Measurements from ENCODE around the gene FHOD1.

Gene FHOD1

DNA sequence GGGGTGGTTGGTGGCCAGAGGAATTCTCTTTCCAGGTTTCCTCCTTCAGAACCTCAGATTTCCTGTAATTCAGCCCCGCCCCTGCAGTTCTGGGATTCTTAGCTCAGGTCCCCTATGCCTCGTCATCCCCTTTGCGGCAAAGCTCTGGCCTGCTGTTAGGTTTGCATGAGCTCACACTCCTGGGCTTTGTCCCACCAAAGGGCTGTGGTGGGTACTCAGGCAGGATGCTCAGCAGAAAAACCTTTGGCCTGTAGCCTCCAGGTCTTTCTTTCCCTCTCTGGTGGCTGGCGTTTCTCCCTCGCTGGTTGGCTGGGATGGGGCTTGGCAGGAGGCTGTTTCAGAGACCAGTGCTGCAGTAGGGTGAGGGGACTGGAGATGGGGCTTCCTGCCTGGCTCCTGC, 22.5 kb upstream of the FHOD1 start:
- TF ChIP-seq TAF1 (IDR thresholded peaks at IDR 0.05; ENCODE audit: borderline replicate concordance, insufficient read depth, low read length) (no peak), REST (IDR thresholded peaks at IDR 0.05; ENCODE audit: insufficient read depth in 1 of 2, low read depth in 2 of 2, low read length in 2 of 2) (no peak)

- TF ChIP-seq FOXP2 (optimal IDR thresholded peaks at IDR 0.05; ENCODE audit: borderline replicate concordance, extremely low read depth, extremely low read length, insufficient read depth) (no peak), TAF1 (IDR thresholded peaks at IDR 0.05; ENCODE audit: borderline replicate concordance, insufficient read depth, low read length) (no peak), REST (IDR thresholded peaks at IDR 0.05; ENCODE audit: insufficient read depth in 1 of 2, low read depth in 2 of 2, low read length in 2 of 2) (no peak), SIN3A (IDR thresholded peaks at IDR 0.05; ENCODE audit: borderline replicate concordance, insufficient read depth, low read length) (no peak), POLR2AphosphoS5 (IDR thresholded peaks at IDR 0.05; ENCODE audit: low read depth, low read length) (no peak)
Observed at GRCh38 chr16:67268136-67268579, 20.9 kb upstream of the FHOD1 start.

DNA sequence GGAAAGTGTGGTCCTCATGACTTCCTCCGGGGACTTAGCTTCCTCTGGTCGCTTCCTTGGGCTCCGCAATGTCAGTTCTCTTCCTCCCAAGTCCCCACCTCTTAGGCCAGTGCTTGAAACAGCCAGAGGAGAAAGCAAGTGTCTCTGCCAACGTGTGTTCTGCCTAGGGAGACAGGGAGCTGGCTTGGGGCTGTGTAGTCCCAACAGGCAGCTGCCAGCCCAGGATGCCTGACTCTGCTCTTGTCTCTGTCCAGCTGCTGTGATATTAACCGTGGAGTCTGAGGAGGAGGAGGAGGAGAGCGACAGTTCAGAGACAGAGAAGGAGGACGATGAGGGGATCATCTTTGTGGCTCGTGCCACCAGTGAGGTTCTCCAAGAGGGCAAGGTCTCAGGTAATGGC, 18.6 kb upstream of the FHOD1 start:
- TF ChIP-seq TAF1 (IDR thresholded peaks at IDR 0.05; ENCODE audit: borderline replicate concordance, insufficient read depth, low read length) (no peak), SIN3A (IDR thresholded peaks at IDR 0.05; ENCODE audit: borderline replicate concordance, insufficient read depth, low read length) (no peak), FOXP2 (optimal IDR thresholded peaks at IDR 0.05; ENCODE audit: borderline replicate concordance, extremely low read depth, extremely low read length, insufficient read depth) (no peak), POLR2AphosphoS5 (IDR thresholded peaks at IDR 0.05; ENCODE audit: low read depth, low read length) (no peak), REST (IDR thresholded peaks at IDR 0.05; ENCODE audit: insufficient read depth in 1 of 2, low read depth in 2 of 2, low read length in 2 of 2) (no peak)

DNA sequence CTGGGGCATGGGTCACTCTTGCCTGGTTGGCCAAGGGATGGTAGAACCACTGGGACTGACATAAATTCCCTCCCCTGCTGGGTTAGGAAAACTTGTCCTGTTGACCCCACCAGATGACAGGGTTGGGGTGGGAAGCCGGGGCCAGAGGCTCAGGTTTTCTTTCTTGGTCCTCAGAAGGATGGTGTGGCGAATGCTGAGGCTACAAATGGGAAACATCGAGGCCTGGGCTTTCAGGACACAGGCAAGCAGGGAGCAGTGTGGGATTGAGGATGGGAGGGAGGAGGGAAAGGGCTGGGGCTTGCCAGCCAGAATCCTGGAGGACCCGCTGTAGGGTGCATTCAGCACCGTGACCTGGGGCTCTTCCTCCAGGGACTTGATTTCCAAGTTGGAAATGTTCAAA, 17.6 kb upstream of the FHOD1 start:
- TF ChIP-seq REST (IDR thresholded peaks at IDR 0.05; ENCODE audit: insufficient read depth in 1 of 2, low read depth in 2 of 2, low read length in 2 of 2) (no peak), POLR2AphosphoS5 (IDR thresholded peaks at IDR 0.05; ENCODE audit: low read depth, low read length) (no peak), SIN3A (IDR thresholded peaks at IDR 0.05; ENCODE audit: borderline replicate concordance, insufficient read depth, low read length) (no peak), FOXP2 (optimal IDR thresholded peaks at IDR 0.05; ENCODE audit: borderline replicate concordance, extremely low read depth, extremely low read length, insufficient read depth) (no peak), TAF1 (IDR thresholded peaks at IDR 0.05; ENCODE audit: borderline replicate concordance, insufficient read depth, low read length) (no peak)

DNA sequence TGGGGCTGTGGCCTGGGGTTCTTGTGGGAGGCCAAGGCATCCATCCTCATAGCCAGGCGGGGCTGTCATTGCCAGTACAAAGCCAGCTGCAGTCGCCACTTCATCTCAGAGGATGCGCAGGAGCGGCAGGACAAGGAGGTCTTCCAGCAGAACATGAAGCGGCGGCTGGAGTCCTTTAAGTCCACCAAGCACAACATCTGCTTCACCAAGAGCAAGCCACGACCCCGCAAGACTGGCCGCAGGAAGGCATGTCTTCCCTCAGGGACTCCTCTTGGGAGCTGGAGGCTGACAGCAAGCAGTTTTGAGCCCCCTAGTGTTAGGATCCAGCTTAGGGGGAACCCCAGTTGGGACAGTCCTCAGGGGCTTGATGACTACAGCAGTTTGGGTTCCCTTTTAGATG, 17.0 kb upstream of the FHOD1 start:
- no peak for TF ChIP-seq TAF1 (IDR thresholded peaks at IDR 0.05; ENCODE audit: borderline replicate concordance, insufficient read depth, low read length)

Measured in PFSK-1 (cell line).